Measurements from ENCODE around the gene TEKTIP1. TPM values are rescaled to one million over a fixed set of nuclear protein-coding genes. Genes with fewer than 3 reads are reported as not detected.

Gene TEKTIP1
- total and polyA plus RNA-seq, 2 donors from 2014 or later, result 1.2 to 9.2 TPM

- Histone ChIP-seq H3K27me3 (ENCODE audit: control insufficient read depth, insufficient read depth, low read length) (no peaks in the 10 kb centered on the region), H3K27ac (ENCODE audit: low read depth in 2 of 2, low read length in 2 of 2) (peak overlapping the region; percentile 72 to 77), H3K4me1 (ENCODE audit: control insufficient read depth in 2 of 3, insufficient read depth in 2 of 3, low read depth in 1 of 3, low read length in 3 of 3) (peaks cover 0 to 20% (median 3%) of the 10 kb centered on the region in 3 donors), H3K9me3 (ENCODE audit: control insufficient read depth in 2 of 3, insufficient read depth in 1 of 3, low read length in 3 of 3) (no peaks in the 10 kb centered on the region), H3K4me3 (ENCODE audit: low read length in 3 of 3) (peak overlapping the region in 2 of 3 donors; percentile 97 to 99), H3K36me3 (ENCODE audit: control insufficient read depth in 2 of 3, insufficient read depth in 3 of 3, low read length in 3 of 3) (no peaks in the 10 kb centered on the region), H3K9ac (ENCODE audit: low read length in 3 of 3) (peak overlapping the region in 2 of 3 donors; percentile 98 to 99)
- DNase-seq, result peak in 1 of 5 donors; percentile 41
- no peak for TF ChIP-seq CTCF (IDR thresholded peaks at IDR 0.05; ENCODE audit: borderline replicate concordance, extremely low read depth, insufficient read depth)
- no peak for FAIRE-seq
- intact Hi-C loops (cut with DNase I), result no loop called here
These were observed 16.9 kb downstream of the TEKTIP1 start for GRCh38 chr19:3555653-3556422.

GRCh38 chr19:3556423-3556977, 17.5 kb downstream of the TEKTIP1 start:
- no peak for FAIRE-seq
- peak overlapping the region; percentile 72 to 77 for H3K27ac ChIP-seq (ENCODE audit: low read depth in 2 of 2, low read length in 2 of 2)
- peaks cover 0 to 20% (median 3%) of the 10 kb centered on the region in 3 donors for H3K4me1 ChIP-seq (ENCODE audit: control insufficient read depth in 2 of 3, insufficient read depth in 2 of 3, low read depth in 1 of 3, low read length in 3 of 3)
- peak overlapping the region; percentile 65 to 99 (median 97) for H3K4me3 ChIP-seq (ENCODE audit: low read length in 3 of 3)
- H3K9me3 ChIP-seq (ENCODE audit: control insufficient read depth in 2 of 3, insufficient read depth in 1 of 3, low read length in 3 of 3), result no peaks in the 10 kb centered on the region
- H3K27me3 ChIP-seq (ENCODE audit: control insufficient read depth, insufficient read depth, low read length), result no peaks in the 10 kb centered on the region
- no peak for DNase-seq
- peak overlapping the region; percentile 18 to 99 (median 98) for H3K9ac ChIP-seq (ENCODE audit: low read length in 3 of 3)
- intact Hi-C loops (cut with DNase I), result no loop called here
- TF ChIP-seq CTCF (IDR thresholded peaks at IDR 0.05; ENCODE audit: borderline replicate concordance, extremely low read depth, insufficient read depth), result no peak
- H3K36me3 ChIP-seq (ENCODE audit: control insufficient read depth in 2 of 3, insufficient read depth in 3 of 3, low read length in 3 of 3), result no peaks in the 10 kb centered on the region

DNA sequence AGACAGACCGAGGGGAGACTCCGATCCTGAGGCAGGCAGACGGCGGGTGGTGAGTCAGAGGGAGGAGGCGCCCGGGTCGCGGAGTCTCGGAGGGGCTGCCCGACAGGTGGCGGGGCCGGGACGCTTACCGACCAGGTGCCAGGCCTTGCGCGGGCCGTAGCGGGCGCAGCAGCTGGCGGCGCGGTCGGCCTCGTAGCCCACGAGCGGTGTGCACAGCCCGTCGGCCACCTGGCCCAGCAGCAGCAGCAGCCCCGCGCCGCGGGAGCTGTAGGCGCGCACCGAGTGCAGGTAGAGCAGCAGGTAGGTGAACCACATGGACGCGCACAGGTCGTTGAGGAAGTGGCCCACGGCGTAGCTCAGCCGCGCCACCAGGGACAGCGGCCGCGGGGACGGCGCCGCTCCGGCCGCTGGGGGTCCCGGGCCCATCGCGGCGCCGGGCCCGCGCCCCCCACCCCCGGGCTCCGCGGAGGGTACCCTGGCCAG, 18.0 kb downstream of the TEKTIP1 start:
- FAIRE-seq (no peak), DNase-seq (peak in 4 of 5 donors; percentile 36 to 86 (median 57))
- Histone ChIP-seq H3K9me3 (ENCODE audit: control insufficient read depth in 2 of 3, insufficient read depth in 1 of 3, low read length in 3 of 3) (no peaks in the 10 kb centered on the region), H3K4me3 (ENCODE audit: low read length in 3 of 3) (peak overlapping the region; percentile 65 to 99 (median 97)), H3K27ac (ENCODE audit: low read depth in 2 of 2, low read length in 2 of 2) (peak overlapping the region; percentile 72 to 77), H3K36me3 (ENCODE audit: control insufficient read depth in 2 of 3, insufficient read depth in 3 of 3, low read length in 3 of 3) (no peaks in the 10 kb centered on the region), H3K9ac (ENCODE audit: low read length in 3 of 3) (peak overlapping the region; percentile 18 to 99 (median 98)), H3K27me3 (ENCODE audit: control insufficient read depth, insufficient read depth, low read length) (no peaks in the 10 kb centered on the region), H3K4me1 (ENCODE audit: control insufficient read depth in 2 of 3, insufficient read depth in 2 of 3, low read depth in 1 of 3, low read length in 3 of 3) (peaks cover 0 to 20% (median 3%) of the 10 kb centered on the region in 3 donors)
- TF ChIP-seq CTCF (IDR thresholded peaks at IDR 0.05; ENCODE audit: borderline replicate concordance, extremely low read depth, insufficient read depth), result peak; percentile 3
- intact Hi-C loops (cut with DNase I), result no loop called here

Measured in kidney (tissue), 14 donors.